NCI-H2227 (cell line): ENCODE measurements around the gene INKA2.
"Not testable (repeated sequence)": the region's sequence is repeated elsewhere in the genome, so short reads cannot be mapped to it uniquely, and the experiment has no call there.

Source experiments
- DNase-seq: peaks from one replicate; lab custom pipeline; 2025; ENCODE audit not compliant: unreplicated experiment; lab: John Stamatoyannopoulos, UW

The INKA2 gene

DNA sequence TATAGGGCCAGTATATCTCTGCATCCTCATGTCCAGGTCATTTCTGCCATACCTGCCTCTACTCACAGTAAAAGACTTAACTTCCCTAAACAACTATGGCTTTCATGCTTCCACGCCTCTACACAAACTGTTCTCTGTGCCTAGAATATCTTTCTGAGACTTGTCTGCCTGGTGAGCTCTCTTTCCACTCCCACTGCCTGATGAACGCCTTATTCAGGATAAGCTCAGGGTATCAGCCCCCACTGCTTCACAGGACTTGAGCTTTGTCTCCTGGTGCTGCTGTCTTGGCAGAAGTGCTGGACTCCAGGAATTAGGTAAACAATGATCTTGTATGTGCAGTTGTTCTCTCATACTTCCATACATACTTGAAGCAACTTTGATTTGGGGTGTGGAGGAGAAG, 11.7 kb upstream of the INKA2 start:
- no peak for DNase-seq

DNA sequence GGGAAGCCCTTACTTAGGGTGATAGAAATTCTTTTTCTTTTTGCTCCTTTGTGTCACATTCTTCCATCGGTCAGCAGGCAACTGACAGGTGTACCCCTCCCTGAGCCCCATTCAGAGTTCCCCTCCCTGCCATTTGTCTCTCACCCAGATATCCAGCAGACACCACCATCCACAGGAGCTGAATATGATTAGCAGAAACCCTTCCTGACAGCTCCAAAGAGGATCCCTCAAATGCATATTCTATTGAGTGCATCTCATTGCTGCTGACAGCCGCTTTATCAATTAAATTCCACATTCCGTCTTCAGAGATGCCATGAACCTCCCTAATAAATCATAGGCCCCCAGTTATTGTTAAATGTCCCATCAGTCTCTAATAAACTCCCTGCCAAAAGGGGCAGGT, 10.4 kb upstream of the INKA2 start:
- no peak for DNase-seq

DNA sequence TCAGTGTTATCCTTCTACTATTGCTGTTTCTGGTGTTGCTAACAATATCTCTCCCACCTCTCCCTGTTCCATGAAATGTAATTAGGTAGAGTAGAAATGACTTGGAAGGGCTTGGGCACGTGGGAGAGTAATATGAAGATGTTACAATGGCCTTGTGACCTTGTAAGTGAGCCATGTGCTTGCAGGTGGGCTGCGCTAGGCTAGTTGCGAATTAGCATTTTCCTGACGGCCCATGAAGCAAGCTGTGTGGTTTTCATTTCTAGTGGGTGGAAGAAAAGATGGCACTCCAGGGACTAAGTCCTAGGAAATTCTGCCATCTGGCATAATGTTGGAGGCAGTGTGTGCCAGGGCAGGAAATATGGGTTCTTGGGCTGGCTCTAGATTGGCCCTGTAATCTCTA, 8.8 kb upstream of the INKA2 start:
- DNase-seq, result no peak

DNA sequence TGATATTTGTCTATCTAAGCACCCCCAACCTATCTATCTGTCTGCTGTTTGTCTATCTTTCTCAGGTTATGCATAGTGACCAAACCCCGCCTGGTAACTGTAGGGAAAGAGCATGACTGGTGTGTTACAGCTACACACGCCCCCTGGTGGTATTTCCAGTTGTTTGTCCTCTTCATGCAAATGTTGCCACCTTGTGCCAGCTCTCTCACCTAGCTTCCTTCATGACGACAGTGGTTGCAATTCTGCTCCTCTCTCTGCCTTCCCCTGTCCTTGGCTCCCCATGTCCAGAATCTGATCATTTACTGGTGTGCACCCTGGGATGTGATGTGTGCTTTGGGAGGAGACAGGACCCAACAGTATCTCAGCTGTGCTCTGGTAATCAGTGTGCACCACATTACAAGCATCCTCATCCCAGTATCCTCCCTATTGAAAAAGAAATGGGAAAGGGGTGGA, 8.1 kb upstream of the INKA2 start:
- peak; percentile 30 for DNase-seq

- DNase-seq, result no peak
Measured at GRCh38 chr1:111746614-111746999, 7.4 kb upstream of the INKA2 start.

- peak; percentile 54 for DNase-seq
Measured at GRCh38 chr1:111745675-111746613, 6.7 kb upstream of the INKA2 start.

DNA sequence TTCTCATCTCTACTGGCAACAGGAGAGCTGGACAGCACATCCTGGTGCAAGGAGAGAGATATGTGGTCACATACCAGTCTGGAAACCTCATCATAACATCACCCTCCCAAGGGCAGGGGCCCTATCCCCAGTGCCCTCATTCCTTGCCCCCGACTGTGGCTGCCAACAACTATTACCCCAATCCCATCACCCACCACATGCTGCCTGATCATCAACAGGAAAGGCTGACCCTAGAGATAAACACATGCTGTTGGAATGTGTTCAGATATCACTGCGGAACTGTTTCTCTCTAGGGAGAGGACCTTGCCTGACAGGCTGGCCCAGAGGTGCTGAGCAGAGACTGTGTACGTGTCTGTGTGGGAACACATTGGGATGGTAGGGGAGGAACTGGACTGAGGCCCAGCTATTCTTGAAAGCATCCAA, 4.5 kb upstream of the INKA2 start:
- DNase-seq, result no peak

DNA sequence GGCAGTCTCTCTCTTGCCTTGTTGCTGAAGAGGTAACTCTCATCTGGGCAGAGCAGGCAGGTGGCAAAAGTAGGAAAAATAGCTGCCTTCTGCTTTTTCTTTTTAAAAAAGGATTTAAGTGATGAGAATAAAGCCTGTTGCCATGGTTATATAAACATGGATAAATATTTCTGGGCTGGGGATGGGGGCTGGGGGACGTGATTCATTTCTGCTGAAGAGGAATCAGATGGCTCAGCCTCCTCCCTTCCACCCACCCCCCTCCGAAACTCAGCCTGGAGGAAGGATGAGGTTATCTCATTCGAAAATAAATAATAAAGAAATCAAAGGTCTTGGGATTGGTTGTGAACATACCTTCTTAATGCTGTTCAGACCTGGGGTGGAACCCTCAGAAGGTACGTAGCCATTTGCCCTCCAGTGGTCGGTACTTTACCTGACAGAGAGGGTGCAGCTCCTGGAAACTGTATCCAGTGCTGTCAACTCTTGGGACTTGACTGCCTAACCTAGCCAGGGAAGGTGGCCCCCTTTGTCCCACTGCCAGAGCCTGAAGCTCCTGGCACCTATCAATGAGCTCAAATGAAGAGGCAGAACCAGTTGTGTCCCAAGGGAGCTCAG, 3.8 kb upstream of the INKA2 start:
- no peak for DNase-seq

GRCh38 chr1:111742292-111742691, 3.1 kb upstream of the INKA2 start:
- not testable (repeated sequence) for DNase-seq

DNA sequence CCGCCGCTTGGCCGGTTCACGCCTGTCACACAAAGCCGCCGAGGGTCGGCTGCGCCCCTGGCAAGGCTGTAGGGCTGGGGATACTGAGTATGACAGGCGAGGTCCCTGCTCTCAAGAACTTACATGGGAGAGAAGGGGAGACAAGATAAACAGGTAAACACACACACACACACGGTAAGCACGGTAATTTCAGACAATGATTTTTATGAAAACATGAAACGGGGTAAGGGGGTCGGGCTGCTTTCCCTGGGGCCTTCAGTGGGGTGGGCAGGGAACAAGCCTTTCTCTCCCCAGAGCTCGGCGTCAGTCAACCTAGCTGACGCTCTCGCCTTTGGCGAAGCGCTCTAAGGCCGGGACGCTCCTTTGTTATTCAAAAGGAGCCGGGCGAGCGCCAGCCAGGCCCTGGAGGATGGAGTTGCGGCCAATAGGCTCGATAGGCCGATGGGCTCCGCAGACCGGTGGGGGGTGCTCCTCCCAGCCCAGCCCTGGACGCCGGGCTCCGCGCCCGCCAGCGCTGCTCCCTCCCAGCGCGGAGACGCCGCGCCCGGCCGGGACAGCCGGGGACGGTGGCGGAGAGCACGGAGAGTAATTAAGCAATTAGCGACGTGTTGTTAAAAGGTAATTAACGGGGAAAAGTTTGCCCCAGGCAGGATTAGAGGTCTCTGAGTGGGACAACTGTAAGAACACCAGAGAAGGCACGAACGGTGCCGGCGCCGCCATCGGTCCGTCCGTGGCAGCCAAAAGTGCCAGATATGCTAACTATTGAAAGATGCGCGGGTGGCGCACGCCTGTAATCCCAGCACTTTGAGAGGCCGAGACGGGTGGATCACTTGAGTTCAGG, 950 bp upstream of the INKA2 start:
- DNase-seq, result peak; percentile 84

GRCh38 chr1:111738436-111739193, 580 bp downstream of the INKA2 start:
- peak; percentile 89 for DNase-seq

GRCh38 chr1:111738133-111738435, 1.1 kb downstream of the INKA2 start:
- no peak for DNase-seq

DNA sequence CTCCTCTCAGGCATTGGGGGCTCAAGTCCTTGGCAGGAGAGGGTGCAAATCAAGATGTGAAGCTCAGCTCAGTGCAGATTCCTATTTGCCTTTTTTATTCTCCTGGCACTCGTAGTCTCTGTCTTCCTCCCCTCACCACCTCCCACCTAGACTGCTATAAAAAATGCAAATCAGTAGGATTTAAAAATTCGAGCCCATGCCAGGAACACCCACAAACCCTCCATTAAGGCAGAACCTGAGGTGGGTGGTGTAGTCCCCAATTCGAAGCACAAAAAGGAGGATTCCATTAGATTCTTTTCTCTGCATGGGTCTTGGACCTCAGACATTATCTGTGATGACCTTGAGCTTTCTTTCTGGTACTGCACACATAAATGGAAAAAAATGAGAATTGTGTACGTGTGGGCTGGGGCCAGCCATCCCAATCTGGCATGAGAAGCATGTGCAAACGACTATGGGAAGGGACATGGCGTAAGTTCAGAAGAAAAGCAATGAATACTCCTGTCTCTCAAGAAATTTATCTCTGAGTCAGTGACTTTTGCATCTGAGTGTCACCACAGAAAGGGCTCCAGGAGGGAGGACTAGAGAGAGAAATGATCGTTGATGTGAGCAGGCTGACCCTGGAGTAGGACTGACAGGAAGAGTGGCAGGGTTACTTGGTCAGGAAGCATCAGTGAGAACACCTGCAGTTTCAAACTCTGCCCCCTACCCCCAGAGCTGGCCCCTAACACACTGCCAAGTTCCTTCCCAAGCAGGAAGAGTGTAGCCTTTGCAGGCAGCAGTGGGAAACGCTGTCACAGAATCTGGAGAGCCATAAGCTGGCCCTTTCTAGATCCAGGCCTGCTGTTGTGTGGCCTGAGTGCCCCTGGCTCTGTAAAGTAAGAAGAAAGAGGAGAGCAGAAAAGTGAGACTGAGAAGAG, 1.7 kb downstream of the INKA2 start:
- no peak for DNase-seq

DNA sequence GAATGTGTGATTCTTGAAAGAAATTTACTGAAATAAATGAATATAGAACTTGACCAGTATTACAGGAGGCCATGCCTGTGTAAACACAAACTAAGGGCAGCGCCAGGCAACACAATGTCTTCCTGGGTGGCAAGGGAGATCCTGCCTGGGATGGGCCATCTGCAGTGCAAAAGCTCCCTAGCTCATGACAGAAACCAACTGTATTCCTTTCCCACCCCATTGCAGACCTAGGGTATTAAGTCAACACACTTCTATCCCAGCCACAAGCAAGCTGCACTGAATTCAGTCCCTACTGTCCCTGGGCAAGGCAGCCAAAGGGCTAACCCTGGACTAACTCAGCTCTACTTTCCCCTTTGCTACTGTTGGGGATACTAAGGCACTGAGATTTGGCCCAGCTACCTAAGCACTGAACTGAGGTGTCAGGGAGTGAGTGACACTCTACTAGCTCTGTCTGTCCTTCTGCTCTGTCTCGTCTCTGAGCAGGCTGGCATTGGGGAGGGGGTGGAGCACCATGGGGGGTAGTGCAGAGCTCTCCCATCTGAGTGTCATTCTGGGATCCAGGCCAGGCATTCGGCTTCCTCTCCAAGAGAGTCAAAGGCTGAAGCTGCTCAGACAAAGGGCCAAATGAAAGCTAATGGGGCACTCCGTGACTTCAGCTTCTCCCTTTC, 2.5 kb downstream of the INKA2 start:
- no peak for DNase-seq

DNA sequence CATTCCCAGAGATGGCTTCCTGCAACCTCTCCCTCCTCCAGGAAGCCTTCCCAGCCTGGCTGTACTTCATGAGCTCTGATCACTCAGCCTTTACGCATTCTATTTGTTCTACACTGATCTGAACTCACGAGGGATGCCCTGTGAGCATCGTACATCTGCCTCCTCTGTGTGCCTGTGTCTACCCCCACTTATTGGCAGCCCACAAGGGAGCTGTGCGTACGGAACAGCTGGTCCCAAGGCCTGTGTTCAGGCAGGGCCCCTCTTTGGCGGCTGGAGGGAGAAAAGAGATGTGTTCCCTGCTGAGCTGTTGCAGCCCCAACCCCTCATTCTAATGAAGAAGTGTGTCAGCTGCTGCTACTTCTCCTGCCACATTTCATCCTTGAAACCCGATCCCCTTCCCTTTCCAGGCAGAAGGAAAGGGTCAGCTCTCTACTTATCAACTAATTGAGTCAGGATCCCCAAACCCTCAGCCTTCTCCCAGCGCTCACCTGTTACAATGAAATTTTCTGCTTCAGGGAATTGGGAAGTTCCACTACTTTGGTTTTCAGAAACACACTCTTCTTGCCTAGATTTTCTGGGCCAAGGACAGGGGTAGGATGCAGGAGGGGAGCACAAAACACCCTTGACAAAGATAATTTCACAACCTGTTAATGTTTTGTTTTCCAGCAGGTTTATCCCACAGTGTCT, 3.2 kb downstream of the INKA2 start:
- DNase-seq, result peak; percentile 48

GRCh38 chr1:111735321-111735720, 3.9 kb downstream of the INKA2 start:
- no peak for DNase-seq

GRCh38 chr1:111734856-111735255, 4.3 kb downstream of the INKA2 start:
- no peak for DNase-seq

- DNase-seq, result no peak
Measured at GRCh38 chr1:111734426-111734825, 4.8 kb downstream of the INKA2 start.

DNA sequence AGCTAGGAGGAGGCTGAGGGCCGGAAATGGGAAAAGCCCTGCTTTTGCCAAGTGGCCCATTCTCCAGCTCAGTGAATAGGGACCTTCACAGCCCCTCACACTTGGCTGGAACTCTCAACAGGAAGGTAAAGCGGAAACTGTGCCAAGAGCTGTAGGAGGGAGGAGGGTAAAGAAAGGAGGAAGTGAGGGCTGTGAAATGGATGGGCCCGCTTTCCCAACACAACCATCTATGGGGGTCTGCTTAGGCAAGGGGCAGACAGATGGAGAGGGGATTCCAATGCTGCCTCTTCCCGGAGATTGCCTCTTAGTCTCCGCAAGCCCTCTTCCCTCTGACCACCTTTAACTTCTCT, 5.2 kb downstream of the INKA2 start:
- DNase-seq, result no peak
